ENCODE results near the gene ETV6.

- TF ChIP-seq CTCF (conservative IDR thresholded peaks at IDR 0.05 in 1 of 2, IDR thresholded peaks at IDR 0.05 in 1 of 2; ENCODE audit: extremely low read depth in 1 of 2, insufficient read depth in 1 of 2, low read depth in 1 of 2, low read length in 2 of 2) (no peak), EZH2 (IDR thresholded peaks at IDR 0.05; ENCODE audit: borderline replicate concordance, low read length) (no peak)
Observed at GRCh38 chr12:11815397-11815796, 165.9 kb downstream of the ETV6 start.

Measured in mammary epithelial cell (primary cell).